Measurements from ENCODE around the gene CCDC195.
"Not testable (repeated sequence)": the region's sequence is repeated elsewhere in the genome, so short reads cannot be mapped to it uniquely, and the experiment has no call there.

The CCDC195 gene

DNA sequence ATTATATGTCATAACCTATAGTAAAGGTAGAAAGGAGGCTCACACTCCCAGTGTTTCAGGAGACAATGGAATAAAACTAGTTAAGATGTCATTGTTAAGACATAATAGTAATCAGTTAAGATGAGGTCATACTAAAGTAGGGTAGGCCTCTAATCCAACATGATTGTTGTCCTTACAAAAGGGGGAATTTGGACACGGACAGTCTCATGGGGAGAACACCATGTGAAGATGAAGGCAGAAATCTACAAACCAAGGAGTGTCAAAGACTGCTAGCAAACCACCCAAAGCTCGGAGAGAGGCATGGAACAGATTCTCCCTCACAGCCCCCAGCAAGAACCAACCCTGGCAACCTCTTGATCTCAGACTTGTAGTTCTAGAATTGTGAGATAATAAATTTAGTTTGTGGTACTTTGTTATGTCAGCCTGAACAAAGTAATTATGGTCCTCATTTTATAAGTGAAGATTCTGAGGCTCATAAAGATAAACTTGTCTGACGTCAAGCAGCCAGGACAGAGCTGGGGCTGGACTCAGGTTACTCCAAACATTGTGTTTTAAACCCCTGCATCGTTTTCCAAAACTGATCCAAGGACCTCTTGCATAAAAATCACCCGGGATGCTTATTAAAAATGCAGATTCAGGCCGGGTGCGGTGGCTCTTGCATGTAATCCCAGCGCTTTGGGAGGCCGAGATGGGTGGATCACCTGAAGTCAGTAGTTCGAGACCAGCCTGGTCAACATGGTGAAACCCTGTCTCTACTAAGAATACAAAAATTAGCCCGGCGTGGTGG lies 47.8 kb downstream of the CCDC195 start:
- Mint-ChIP-seq H3K9me3 (ENCODE audit: low read depth) (peaks cover 2% of the 10 kb centered on the region), H3K27ac (no peak overlapping the region), H3K4me3 (no peak overlapping the region), H3K27me3 (peaks cover 3% of the 10 kb centered on the region), H3K36me3 (peaks cover 3% of the 10 kb centered on the region), H3K4me1 (ENCODE audit: low read depth) (peaks cover 3% of the 10 kb centered on the region)

DNA sequence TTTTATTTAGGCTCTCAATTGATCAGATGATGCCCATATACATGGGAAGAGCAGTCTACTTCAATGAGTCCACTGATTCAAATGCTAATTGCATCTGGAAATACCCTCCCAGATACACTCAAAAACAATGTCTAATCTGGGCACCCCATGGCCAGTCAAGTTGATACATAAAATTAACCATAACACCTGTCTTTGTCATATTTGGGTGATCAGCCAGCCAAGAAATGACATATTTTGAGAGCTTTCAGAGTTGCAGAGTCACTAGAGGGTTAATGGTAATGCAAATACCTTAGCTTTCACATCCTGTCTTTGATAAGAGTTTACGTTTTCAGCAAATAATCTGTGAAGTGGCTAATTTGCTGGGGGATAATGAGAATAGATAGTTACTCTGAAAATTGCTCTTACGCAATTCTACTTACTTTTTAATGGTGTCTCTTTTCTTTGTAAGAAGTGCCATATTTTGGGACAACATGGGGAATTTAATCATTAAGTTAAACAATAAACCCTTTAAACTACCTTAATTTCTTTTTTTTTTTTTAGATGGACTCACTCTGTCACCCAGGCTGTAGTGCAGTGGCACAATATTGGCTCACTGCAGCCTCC lies 49.1 kb downstream of the CCDC195 start:
- H3K4me1 Mint-ChIP-seq (ENCODE audit: low read depth), result peaks cover 3% of the 10 kb centered on the region
- no peak overlapping the region for H3K27ac Mint-ChIP-seq
- H3K36me3 Mint-ChIP-seq, result peaks cover 7% of the 10 kb centered on the region
- H3K27me3 Mint-ChIP-seq, result peaks cover 3% of the 10 kb centered on the region
- peaks cover 7% of the 10 kb centered on the region for H3K9me3 Mint-ChIP-seq (ENCODE audit: low read depth)
- H3K4me3 Mint-ChIP-seq, result no peak overlapping the region

DNA sequence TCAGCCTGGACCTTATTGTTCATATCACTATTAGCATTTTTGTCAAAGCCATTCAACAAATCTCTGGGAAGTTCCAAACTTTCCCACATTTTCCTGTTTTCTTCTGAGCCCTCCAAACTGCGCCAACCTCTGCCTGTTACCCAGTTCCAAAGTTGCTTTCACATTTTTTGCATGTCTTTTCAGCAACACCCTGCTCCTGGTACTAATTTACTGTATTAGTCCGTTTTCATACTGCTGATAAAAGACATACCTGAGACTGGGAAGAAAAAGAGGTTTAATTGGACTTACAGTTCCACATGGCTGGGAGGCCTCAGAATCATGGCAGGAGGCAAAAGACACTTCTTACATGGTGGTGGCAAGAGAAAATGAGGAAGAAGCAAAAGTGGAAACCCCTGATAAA lies 52.8 kb downstream of the CCDC195 start:
- H3K27ac Mint-ChIP-seq; H3K9me3 Mint-ChIP-seq (ENCODE audit: low read depth); H3K4me3 Mint-ChIP-seq; H3K4me1 Mint-ChIP-seq (ENCODE audit: low read depth); H3K27me3 Mint-ChIP-seq: not testable (repeated sequence)
- peaks cover 11% of the 10 kb centered on the region for H3K36me3 Mint-ChIP-seq

DNA sequence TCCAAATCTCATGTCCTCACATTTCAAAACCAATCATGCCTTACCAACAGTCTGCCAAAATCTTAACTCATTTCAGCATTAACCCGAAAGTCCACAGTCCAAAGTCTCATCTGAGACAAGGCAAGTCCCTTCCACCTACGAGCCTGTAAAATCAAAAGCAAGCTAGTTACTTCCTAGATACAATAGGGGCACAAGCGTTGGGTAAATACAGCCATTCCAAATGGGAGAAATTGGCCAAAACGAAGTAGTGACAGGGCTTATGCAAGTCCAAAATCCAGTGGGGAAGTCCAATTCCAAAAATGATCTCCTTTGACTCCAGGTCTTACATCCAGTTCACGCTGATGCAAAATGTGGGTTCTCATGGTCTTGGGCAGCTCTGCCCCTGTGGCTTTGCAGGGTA lies 54.5 kb downstream of the CCDC195 start:
- not testable (repeated sequence) for H3K9me3 Mint-ChIP-seq (ENCODE audit: low read depth); H3K27me3 Mint-ChIP-seq; H3K27ac Mint-ChIP-seq; H3K4me1 Mint-ChIP-seq (ENCODE audit: low read depth); H3K4me3 Mint-ChIP-seq
- peaks cover 11% of the 10 kb centered on the region for H3K36me3 Mint-ChIP-seq

DNA sequence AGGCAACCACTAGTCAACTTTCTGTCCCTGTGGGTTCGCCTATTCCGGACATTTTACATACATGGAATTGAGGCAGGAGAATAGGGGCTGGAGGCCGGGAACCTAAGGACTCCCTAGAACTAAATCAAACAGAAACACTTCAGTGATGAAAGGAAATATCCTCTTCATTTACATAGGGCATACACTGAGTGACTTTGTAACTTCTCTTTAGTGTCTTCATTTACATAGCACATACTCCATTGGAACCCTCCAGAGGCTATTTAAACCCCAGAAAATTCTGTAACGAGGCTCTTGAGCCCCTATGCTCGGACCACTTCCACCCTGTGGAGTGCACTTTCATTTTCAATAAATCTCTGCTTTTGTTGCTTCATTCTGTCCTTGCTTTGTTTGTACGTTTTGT lies 56.5 kb downstream of the CCDC195 start:
- Mint-ChIP-seq H3K4me3 (no peak overlapping the region), H3K4me1 (ENCODE audit: low read depth) (no peaks in the 10 kb centered on the region), H3K27ac (no peak overlapping the region), H3K9me3 (ENCODE audit: low read depth) (peaks cover 7% of the 10 kb centered on the region), H3K27me3 (peaks cover 8% of the 10 kb centered on the region), H3K36me3 (peaks cover 11% of the 10 kb centered on the region)

DNA sequence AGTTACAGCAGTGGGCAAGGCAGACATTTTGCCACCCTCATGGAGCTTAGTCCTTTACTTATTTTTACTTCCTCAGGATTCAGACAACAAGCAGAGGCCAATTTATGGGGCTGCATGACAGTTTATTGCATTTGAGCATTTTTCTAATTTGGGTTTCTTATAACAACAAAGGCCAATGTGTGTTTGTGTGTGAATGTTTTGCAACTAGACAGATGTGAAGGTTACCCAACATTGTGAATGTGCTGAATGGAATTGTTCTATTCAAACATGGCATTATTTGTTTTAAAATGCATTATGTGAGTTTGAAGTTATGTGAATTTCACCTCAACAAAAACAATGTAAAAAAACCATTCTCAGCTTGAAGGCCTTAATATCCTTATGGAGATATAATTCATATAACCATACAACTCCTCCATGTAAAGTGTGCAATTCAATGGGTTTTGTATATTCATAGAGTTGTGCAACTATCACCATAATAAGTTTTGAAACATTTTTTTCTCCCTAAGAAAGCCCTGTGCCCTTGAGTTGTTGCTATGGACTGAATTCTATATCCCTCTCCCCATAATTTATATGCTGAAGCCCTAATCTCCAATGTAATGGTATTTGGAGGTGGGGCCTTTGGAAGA lies 57.3 kb downstream of the CCDC195 start:
- H3K4me3 Mint-ChIP-seq, result no peak overlapping the region
- no peaks in the 10 kb centered on the region for H3K4me1 Mint-ChIP-seq (ENCODE audit: low read depth)
- no peak overlapping the region for H3K27ac Mint-ChIP-seq
- peaks cover 11% of the 10 kb centered on the region for H3K36me3 Mint-ChIP-seq
- peaks cover 7% of the 10 kb centered on the region for H3K9me3 Mint-ChIP-seq (ENCODE audit: low read depth)
- peaks cover 6% of the 10 kb centered on the region for H3K27me3 Mint-ChIP-seq

DNA sequence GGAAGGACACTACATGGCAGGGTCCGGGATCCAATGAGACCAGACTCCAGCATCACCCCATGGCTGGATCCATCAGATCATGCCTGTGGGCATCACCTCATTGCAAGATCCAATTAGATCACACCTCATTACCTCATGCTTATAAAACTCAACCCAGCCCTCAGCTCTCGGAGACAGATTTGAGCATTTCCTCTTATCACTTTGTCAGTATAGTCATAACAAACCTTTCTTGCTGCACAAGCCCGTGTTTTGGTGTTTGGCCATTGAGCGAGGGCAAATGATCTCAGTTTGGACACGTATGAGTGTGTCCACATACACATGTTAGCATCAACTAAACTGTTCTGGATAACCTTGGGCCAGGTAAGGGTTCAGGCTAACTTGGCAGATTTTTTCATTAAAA lies 58.8 kb downstream of the CCDC195 start:
- no peaks in the 10 kb centered on the region for H3K9me3 Mint-ChIP-seq (ENCODE audit: low read depth)
- H3K27ac Mint-ChIP-seq, result no peak overlapping the region
- peaks cover 5% of the 10 kb centered on the region for H3K27me3 Mint-ChIP-seq
- no peaks in the 10 kb centered on the region for H3K4me1 Mint-ChIP-seq (ENCODE audit: low read depth)
- peaks cover 5% of the 10 kb centered on the region for H3K36me3 Mint-ChIP-seq
- H3K4me3 Mint-ChIP-seq, result no peak overlapping the region

DNA sequence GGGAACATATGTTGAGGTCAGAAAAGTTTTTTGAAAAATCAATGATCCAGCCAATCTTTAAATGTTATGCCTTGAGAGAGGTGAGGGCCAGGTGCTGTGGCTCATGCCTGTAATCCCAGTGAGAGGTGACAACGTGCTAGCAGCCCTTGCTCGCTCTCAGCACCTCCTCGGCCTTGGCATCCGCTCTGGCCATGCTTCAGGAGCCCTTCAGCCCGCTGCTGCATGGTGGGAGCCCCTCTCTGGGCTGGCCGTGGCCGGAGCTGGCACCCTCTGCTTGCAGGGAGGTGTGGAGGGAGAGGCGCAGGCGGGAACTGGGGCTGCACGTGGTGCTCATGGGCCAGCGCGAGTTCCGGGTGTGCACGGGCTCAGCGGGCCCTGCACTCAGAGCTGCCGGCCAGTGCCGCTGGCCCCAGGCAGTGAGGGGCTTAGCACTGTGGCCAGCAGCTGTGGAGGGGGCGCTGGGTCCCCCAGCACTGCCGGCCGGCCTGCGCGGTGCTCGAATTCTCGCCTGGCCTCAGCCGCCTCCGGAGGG lies 61.1 kb downstream of the CCDC195 start:
- Mint-ChIP-seq H3K4me1 (ENCODE audit: low read depth) (no peaks in the 10 kb centered on the region), H3K27ac (no peak overlapping the region), H3K27me3 (peaks cover 3% of the 10 kb centered on the region), H3K4me3 (no peak overlapping the region), H3K9me3 (ENCODE audit: low read depth) (no peaks in the 10 kb centered on the region), H3K36me3 (no peaks in the 10 kb centered on the region)

All from activated naive CD8-positive, alpha-beta T cell (primary cell).